Body of pancreas (tissue), 4 donors: ENCODE measurements around the gene SWT1.
"Not testable (repeated sequence)": the region's sequence is repeated elsewhere in the genome, so short reads cannot be mapped to it uniquely, and the experiment has no call there.

Experiments used
- POLR2A ChIP-seq, 3 donors: fragments of 450-650 bp; IDR thresholded peaks; one replicate each; pipeline ENCODE4 v1.6.1; 2016; ENCODE audit warnings: antibody characterized with exemption in 3 of 3, mild to moderate bottlenecking in 2 of 3
- TF ChIP-seq, protein P1 (sequence below), 7 experiments: fragments of 450-650 bp in 4 of 7; fragments of 200-600 bp in 3 of 7; sonication (generic) in 3 of 7; IDR thresholded peaks; one replicate each; pipeline ENCODE4 v1.5.1; 2016 to 2019; ENCODE audit warnings: antibody characterized with exemption in 7 of 7

DNA sequence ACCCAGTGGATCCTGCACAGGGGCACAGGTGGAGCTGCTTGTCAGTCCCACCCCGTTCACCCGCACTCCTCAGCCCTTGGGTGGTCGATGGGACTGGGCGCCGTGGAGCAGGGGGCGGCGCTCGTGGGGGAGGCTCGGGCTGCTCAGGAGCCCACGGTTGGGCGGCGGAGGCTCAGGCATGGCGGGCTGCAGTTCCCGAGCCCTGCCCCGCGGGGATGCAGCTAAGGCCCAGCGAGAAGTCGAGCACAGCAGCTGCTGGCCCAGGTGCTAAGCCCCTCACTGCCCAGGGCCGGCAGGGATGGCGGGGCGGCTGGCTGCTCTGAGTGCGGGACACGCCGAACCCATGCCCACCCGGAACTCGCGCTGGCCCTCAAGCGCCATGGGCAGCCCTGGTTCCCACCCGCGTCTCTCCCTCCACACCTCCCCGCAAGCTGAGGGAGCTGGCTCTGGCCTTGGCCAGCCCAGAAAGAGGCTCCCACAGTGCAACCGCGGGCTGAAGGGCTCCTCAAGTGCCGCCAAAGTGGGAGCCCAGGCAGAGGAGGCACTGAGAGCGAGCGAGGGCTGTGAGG lies 164.8 kb downstream of the SWT1 start:
- TF ChIP-seq, protein P1, sequence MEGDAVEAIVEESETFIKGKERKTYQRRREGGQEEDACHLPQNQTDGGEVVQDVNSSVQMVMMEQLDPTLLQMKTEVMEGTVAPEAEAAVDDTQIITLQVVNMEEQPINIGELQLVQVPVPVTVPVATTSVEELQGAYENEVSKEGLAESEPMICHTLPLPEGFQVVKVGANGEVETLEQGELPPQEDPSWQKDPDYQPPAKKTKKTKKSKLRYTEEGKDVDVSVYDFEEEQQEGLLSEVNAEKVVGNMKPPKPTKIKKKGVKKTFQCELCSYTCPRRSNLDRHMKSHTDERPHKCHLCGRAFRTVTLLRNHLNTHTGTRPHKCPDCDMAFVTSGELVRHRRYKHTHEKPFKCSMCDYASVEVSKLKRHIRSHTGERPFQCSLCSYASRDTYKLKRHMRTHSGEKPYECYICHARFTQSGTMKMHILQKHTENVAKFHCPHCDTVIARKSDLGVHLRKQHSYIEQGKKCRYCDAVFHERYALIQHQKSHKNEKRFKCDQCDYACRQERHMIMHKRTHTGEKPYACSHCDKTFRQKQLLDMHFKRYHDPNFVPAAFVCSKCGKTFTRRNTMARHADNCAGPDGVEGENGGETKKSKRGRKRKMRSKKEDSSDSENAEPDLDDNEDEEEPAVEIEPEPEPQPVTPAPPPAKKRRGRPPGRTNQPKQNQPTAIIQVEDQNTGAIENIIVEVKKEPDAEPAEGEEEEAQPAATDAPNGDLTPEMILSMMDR (IDR thresholded peaks at IDR 0.05), result not testable (repeated sequence)
- TF ChIP-seq POLR2A (IDR thresholded peaks at IDR 0.05), result not testable (repeated sequence)
